Measurements from ENCODE around the gene KCNC3. TPM values are rescaled to one million over a fixed set of nuclear protein-coding genes. Genes with fewer than 3 reads are reported as not detected.

Gene KCNC3
- total and polyA plus RNA-seq, 9 donors: 0.19 to 10.2 (median 0.72) TPM

DNA sequence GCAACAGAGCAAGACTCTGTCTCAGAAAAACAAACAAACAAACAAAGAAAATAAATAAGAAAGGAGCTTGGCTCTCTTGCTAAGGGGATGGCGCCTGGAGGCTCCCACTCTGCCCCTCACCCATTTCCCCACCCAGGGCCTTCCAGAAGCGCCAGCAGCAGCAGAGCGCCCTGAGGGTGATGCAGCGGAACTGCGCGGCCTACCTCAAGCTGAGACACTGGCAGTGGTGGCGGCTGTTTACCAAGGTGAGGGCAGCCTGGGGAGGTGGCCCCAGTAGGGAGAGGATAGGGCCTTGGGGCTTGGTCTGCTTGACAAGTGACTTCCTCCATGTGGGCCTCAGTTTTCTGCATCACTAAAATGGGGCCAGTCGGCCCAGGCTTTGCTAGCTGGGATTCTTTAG, 66.0 kb downstream of the KCNC3 start:
- no peak overlapping the region for H3K4me3 ChIP-seq
- H3K9me3 ChIP-seq: no peaks in the 10 kb centered on the region
- no peak for DNase-seq
- TF ChIP-seq, protein P1, sequence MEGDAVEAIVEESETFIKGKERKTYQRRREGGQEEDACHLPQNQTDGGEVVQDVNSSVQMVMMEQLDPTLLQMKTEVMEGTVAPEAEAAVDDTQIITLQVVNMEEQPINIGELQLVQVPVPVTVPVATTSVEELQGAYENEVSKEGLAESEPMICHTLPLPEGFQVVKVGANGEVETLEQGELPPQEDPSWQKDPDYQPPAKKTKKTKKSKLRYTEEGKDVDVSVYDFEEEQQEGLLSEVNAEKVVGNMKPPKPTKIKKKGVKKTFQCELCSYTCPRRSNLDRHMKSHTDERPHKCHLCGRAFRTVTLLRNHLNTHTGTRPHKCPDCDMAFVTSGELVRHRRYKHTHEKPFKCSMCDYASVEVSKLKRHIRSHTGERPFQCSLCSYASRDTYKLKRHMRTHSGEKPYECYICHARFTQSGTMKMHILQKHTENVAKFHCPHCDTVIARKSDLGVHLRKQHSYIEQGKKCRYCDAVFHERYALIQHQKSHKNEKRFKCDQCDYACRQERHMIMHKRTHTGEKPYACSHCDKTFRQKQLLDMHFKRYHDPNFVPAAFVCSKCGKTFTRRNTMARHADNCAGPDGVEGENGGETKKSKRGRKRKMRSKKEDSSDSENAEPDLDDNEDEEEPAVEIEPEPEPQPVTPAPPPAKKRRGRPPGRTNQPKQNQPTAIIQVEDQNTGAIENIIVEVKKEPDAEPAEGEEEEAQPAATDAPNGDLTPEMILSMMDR (IDR thresholded peaks at IDR 0.05): no peak
- TF ChIP-seq POLR2A (IDR thresholded peaks at IDR 0.05): no peak
- no peak for TF ChIP-seq EP300 (IDR thresholded peaks at IDR 0.05)
- no peaks in the 10 kb centered on the region for H3K36me3 ChIP-seq
- H3K27me3 ChIP-seq: no peaks in the 10 kb centered on the region
- H3K4me1 ChIP-seq (ENCODE audit: insufficient read depth): no peaks in the 10 kb centered on the region
- intact Hi-C loops (cut with DNase I): no loop called here
- WGBS, 3 donors: 91 to 93% (median 93%) methylated on average over 8 of the region's 8 CpGs
- H3K27ac ChIP-seq: no peak overlapping the region

Other genes starting within 250 kb of the KCNC3 start
- not detected for gene IZUMO2, start 166.1 kb downstream of the KCNC3 start, total RNA-seq
- gene IZUMO2, start 166.1 kb downstream of the KCNC3 start, polyA plus RNA-seq: not detected
- 10 to 100 TPM in 3 of 7 donors, 1 to 10 TPM in 2, under 1 TPM in 2; 0.23 to 82.1 (median 7.4) TPM for gene MYH14, start 125.8 kb downstream of the KCNC3 start, total RNA-seq
- gene MYH14, start 125.8 kb downstream of the KCNC3 start, polyA plus RNA-seq: under 1 TPM; 0.31 to 0.48 TPM
- gene NAPSA, start 36.3 kb upstream of the KCNC3 start, total RNA-seq: 1 to 10 TPM in 4 of 7 donors, under 1 TPM in 3; 0.61 to 2.7 (median 1.0) TPM
- gene NAPSA, start 36.3 kb upstream of the KCNC3 start, polyA plus RNA-seq: under 1 TPM; 0.40 to 0.87 TPM
- gene NR1H2, start 47.1 kb upstream of the KCNC3 start, total RNA-seq: 10 to 100 TPM; 58.6 to 84.2 (median 62.3) TPM
- 10 to 100 TPM; 11.5 to 72.1 TPM for gene NR1H2, start 47.1 kb upstream of the KCNC3 start, polyA plus RNA-seq
- gene POLD1, start 55.0 kb upstream of the KCNC3 start, total RNA-seq: 10 to 100 TPM in 6 of 7 donors, 1 to 10 TPM in 1; 7.5 to 25.2 (median 20.3) TPM
- gene POLD1, start 55.0 kb upstream of the KCNC3 start, polyA plus RNA-seq: 10 to 100 TPM in 1 of 2 donors, under 1 TPM in 1; 0.52 to 14.4 TPM
- gene SPIB, start 89.6 kb upstream of the KCNC3 start, total RNA-seq: under 1 TPM in 3 of 7 donors, not detected in 4; 0.12 to 0.46 (median 0.26) TPM
- under 1 TPM in 1 of 2 donors, not detected in 1; 0.25 TPM for gene SPIB, start 89.6 kb upstream of the KCNC3 start, polyA plus RNA-seq
- under 1 TPM in 3 of 7 donors, not detected in 4; 0.05 to 0.12 (median 0.08) TPM for gene MYBPC2, start 103.5 kb upstream of the KCNC3 start, total RNA-seq
- gene MYBPC2, start 103.5 kb upstream of the KCNC3 start, polyA plus RNA-seq: under 1 TPM in 1 of 2 donors, not detected in 1; 0.28 TPM
- 100 to 1,000 TPM in 3 of 7 donors, 10 to 100 TPM in 4; 50.4 to 132 (median 96.7) TPM for gene EMC10, start 147.1 kb upstream of the KCNC3 start, total RNA-seq
- gene EMC10, start 147.1 kb upstream of the KCNC3 start, polyA plus RNA-seq: 100 to 1,000 TPM in 1 of 2 donors, 10 to 100 TPM in 1; 27.6 to 113 TPM
- gene GARIN5A, start 147.5 kb upstream of the KCNC3 start, total RNA-seq: 10 to 100 TPM in 1 of 7 donors, 1 to 10 TPM in 6; 2.1 to 10.3 (median 3.3) TPM
- 1 to 10 TPM in 1 of 2 donors, under 1 TPM in 1; 0.47 to 4.3 TPM for gene GARIN5A, start 147.5 kb upstream of the KCNC3 start, polyA plus RNA-seq
- gene JOSD2, start 181.8 kb upstream of the KCNC3 start, total RNA-seq: 10 to 100 TPM; 15.0 to 28.9 (median 21.8) TPM
- 10 to 100 TPM in 1 of 2 donors, not detected in 1; 42.5 TPM for gene JOSD2, start 181.8 kb upstream of the KCNC3 start, polyA plus RNA-seq
- gene ASPDH, start 184.5 kb upstream of the KCNC3 start, total RNA-seq: not detected
- not detected for gene ASPDH, start 184.5 kb upstream of the KCNC3 start, polyA plus RNA-seq
- 1 to 10 TPM; 1.2 to 7.9 (median 2.5) TPM for gene LRRC4B, start 239.1 kb upstream of the KCNC3 start, total RNA-seq
- 1 to 10 TPM in 1 of 2 donors, under 1 TPM in 1; 0.12 to 5.6 TPM for gene LRRC4B, start 239.1 kb upstream of the KCNC3 start, polyA plus RNA-seq